Neural progenitor cell (in vitro differentiated cells): Measurements from ENCODE around the gene PARK7. TPM values are rescaled to one million over a fixed set of nuclear protein-coding genes. Genes with fewer than 3 reads are reported as not detected.

ENCODE experiments used
- DNase-seq: peaks from one replicate; pipeline ENCODE4 v3.0.0-alpha.2; 2016; ENCODE audit warnings: low spot score
- H2AFZ ChIP-seq: fragments of 200-600 bp; sonication (generic); replicated peaks from 2 replicates; pipeline ENCODE4 v1.6.1; 2016; ENCODE audit warnings: antibody characterized with exemption
- H3F3A ChIP-seq: fragments of 200-600 bp; sonication (generic); 2 replicates; pipeline ENCODE4 v1.6.1; 2016; ENCODE audit warnings: antibody characterized with exemption, low read depth
- H3K27ac ChIP-seq: fragments of 200-600 bp; sonication (generic); 2 replicates; pipeline ENCODE4 v1.5.1; 2016; ENCODE audit warnings: mild to moderate bottlenecking
- H3K27me3 ChIP-seq: fragments of 200-600 bp; sonication (generic); 2 replicates; pipeline ENCODE4 v1.6.1; 2016; ENCODE audit warnings: mild to moderate bottlenecking, moderate library complexity
- H3K36me3 ChIP-seq: fragments of 200-600 bp; sonication (generic); 2 replicates; pipeline ENCODE4 v1.5.1; 2016
- H3K4me1 ChIP-seq: fragments of 200-600 bp; sonication (generic); 2 replicates; pipeline ENCODE4 v1.6.1; 2016; ENCODE audit warnings: mixed run types
- H3K4me2 ChIP-seq: fragments of 200-600 bp; sonication (generic); 2 replicates; pipeline ENCODE4 v1.6.1; 2016
- H3K4me3 ChIP-seq: fragments of 200-600 bp; sonication (generic); 2 replicates; pipeline ENCODE4 v1.5.1; 2016
- H3K79me2 ChIP-seq: fragments of 200-600 bp; sonication (generic); 2 replicates; pipeline ENCODE4 v1.6.1; 2016; ENCODE audit warnings: low read depth
- H3K9ac ChIP-seq: fragments of 200-600 bp; sonication (generic); 2 replicates; pipeline ENCODE4 v1.6.1; 2016
- H3K9me3 ChIP-seq: fragments of 200-600 bp; sonication (generic); 2 replicates; pipeline ENCODE4 v1.5.1; 2016; ENCODE audit warnings: low read depth
- H4K20me1 ChIP-seq: fragments of 200-600 bp; sonication (generic); 2 replicates; pipeline ENCODE4 v1.6.1; 2016; ENCODE audit warnings: low read depth
- H3K27ac Mint-ChIP-seq: 3 replicates; pipeline ENCODE4 v1.8.0; 2021; ENCODE audit warnings: mixed read lengths
- H3K27me3 Mint-ChIP-seq: 2 replicates; pipeline ENCODE4 v1.8.0; 2022; ENCODE audit warnings: low read depth, mild to moderate bottlenecking, inconsistent platforms, moderate library complexity, mixed read lengths; ENCODE audit not compliant: insufficient read depth
- H3K36me3 Mint-ChIP-seq: 3 replicates; pipeline ENCODE4 v1.8.0; 2021; ENCODE audit warnings: mixed read lengths
- H3K4me1 Mint-ChIP-seq: 3 replicates; pipeline ENCODE4 v1.8.0; 2021; ENCODE audit warnings: mixed read lengths
- H3K4me3 Mint-ChIP-seq: 3 replicates; pipeline ENCODE4 v1.8.0; 2021; ENCODE audit warnings: mild to moderate bottlenecking, moderate library complexity, mixed read lengths
- H3K9me3 Mint-ChIP-seq: 3 replicates; pipeline ENCODE4 v1.8.0; 2020; ENCODE audit warnings: mixed read lengths
- EZH2 ChIP-seq: fragments of 200-600 bp; sonication (generic); IDR thresholded peaks from 2 replicates; pipeline ENCODE4 v1.6.1; 2017; ENCODE audit warnings: antibody characterized with exemption, mild to moderate bottlenecking, moderate library complexity
- EZH2phosphoT487 ChIP-seq: fragments of 200-600 bp; sonication (generic); IDR thresholded peaks from 2 replicates; pipeline ENCODE4 v1.6.1; 2017; ENCODE audit warnings: antibody characterized with exemption
- total RNA-seq: library from RNA; depleted of rRNA; stranded (reverse); fragments of >200 nt; gene quantifications from 2 replicates; pipeline ENCODE4 v1.2.3, GENCODE V29; 2015; ENCODE audit warnings: low replicate concordance
- TF ChIP-seq, protein P1 (sequence below): fragments of 200-600 bp; sonication (generic); IDR thresholded peaks from 2 replicates; pipeline ENCODE4 v1.5.1; 2017; ENCODE audit warnings: antibody characterized with exemption, mild to moderate bottlenecking

Gene PARK7
- total RNA-seq, 1 donor from 2014 or later, result 214 TPM

DNA sequence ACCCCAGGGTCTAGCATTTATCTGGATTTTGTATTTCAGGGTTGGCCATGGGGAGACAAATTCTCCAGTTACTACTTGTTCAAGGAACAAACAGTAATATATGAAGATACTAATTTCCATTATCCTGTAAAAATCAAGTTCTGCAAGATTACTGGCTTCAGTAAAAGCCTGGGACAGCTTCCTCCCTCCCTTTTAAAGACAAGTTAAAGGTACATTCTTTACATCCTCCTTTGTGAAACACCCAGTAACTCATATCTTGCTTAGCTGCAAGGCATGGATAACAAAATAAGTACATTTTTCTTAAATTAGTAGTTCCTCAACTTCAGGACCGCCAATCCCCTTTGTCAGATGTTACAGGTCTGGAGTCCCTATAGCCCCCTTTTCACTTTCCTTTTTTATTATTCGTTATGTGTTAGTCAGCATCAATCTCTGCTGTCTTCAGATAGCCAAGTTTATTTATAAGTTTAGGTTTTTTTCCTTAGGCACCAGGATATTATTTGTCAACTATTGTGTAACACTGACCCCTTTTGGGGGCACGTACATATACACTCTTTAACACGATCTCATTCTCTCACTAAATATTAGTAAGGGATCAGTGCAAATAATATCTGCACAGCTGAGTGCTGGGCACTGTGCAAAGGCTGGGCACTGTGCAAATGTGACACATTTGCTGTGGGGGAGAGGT, 54.8 kb downstream of the PARK7 start:
- Histone ChIP-seq H3K27me3 (no peaks in the 10 kb centered on the region), H3K4me3 (no peak overlapping the region), H3K27ac (no peak overlapping the region), H3K9me3 (no peaks in the 10 kb centered on the region), H3K9ac (no peak overlapping the region), H3K4me1 (peaks cover 59% of the 10 kb centered on the region), H3K4me2 (peak overlapping the region; percentile 83), H3K79me2 (peaks cover 80% of the 10 kb centered on the region), H4K20me1 (peaks cover 16% of the 10 kb centered on the region), H3K36me3 (peaks cover 6% of the 10 kb centered on the region), H2AFZ (no peak overlapping the region), H3F3A (peaks cover 31% of the 10 kb centered on the region)
- Mint-ChIP-seq H3K9me3 (no peaks in the 10 kb centered on the region), H3K36me3 (peaks cover 14% of the 10 kb centered on the region), H3K27ac (peak overlapping the region; percentile 47), H3K4me3 (peak overlapping the region; percentile 28), H3K4me1 (peaks cover 63% of the 10 kb centered on the region), H3K27me3 (no peaks in the 10 kb centered on the region)
- DNase-seq, result no peak
- TF ChIP-seq, protein P1, sequence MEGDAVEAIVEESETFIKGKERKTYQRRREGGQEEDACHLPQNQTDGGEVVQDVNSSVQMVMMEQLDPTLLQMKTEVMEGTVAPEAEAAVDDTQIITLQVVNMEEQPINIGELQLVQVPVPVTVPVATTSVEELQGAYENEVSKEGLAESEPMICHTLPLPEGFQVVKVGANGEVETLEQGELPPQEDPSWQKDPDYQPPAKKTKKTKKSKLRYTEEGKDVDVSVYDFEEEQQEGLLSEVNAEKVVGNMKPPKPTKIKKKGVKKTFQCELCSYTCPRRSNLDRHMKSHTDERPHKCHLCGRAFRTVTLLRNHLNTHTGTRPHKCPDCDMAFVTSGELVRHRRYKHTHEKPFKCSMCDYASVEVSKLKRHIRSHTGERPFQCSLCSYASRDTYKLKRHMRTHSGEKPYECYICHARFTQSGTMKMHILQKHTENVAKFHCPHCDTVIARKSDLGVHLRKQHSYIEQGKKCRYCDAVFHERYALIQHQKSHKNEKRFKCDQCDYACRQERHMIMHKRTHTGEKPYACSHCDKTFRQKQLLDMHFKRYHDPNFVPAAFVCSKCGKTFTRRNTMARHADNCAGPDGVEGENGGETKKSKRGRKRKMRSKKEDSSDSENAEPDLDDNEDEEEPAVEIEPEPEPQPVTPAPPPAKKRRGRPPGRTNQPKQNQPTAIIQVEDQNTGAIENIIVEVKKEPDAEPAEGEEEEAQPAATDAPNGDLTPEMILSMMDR, result peak; percentile 23
- TF ChIP-seq EZH2 (no peak), EZH2phosphoT487 (no peak)

DNA sequence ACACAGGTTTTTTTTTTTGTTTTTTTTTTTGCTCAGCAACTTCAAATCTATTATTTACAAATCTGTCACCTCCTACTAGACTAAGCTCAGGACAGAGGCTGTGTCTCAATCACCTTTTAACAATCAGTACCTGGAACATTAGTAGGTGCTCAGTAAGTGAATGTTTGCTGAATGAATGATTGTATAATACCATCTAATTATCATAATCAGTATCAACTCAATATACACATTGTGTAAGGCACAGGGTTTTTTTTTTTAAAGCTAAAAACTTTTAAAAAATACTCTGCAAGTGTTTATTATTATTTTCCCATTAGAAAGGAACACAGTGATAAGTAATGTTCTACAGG, 55.4 kb downstream of the PARK7 start:
- Mint-ChIP-seq H3K36me3 (peaks cover 14% of the 10 kb centered on the region), H3K4me1 (peaks cover 67% of the 10 kb centered on the region), H3K4me3 (peak overlapping the region; percentile 28), H3K9me3 (no peaks in the 10 kb centered on the region), H3K27ac (no peak overlapping the region), H3K27me3 (no peaks in the 10 kb centered on the region)
- H4K20me1 ChIP-seq, result peaks cover 21% of the 10 kb centered on the region
- no peak overlapping the region for H2AFZ ChIP-seq
- H3K4me2 ChIP-seq, result peak overlapping the region; percentile 83
- H3K9ac ChIP-seq, result no peak overlapping the region
- peaks cover 83% of the 10 kb centered on the region for H3K79me2 ChIP-seq
- H3K27ac ChIP-seq, result peak overlapping the region; percentile 78
- H3K27me3 ChIP-seq, result no peaks in the 10 kb centered on the region
- TF ChIP-seq EZH2 (no peak), EZH2phosphoT487 (no peak)
- TF ChIP-seq, protein P1, result no peak
- no peak for DNase-seq
- H3K36me3 ChIP-seq, result peaks cover 3% of the 10 kb centered on the region
- H3K4me3 ChIP-seq, result peak overlapping the region; percentile 38
- H3F3A ChIP-seq, result peaks cover 31% of the 10 kb centered on the region
- H3K9me3 ChIP-seq, result no peaks in the 10 kb centered on the region
- peaks cover 64% of the 10 kb centered on the region for H3K4me1 ChIP-seq

DNA sequence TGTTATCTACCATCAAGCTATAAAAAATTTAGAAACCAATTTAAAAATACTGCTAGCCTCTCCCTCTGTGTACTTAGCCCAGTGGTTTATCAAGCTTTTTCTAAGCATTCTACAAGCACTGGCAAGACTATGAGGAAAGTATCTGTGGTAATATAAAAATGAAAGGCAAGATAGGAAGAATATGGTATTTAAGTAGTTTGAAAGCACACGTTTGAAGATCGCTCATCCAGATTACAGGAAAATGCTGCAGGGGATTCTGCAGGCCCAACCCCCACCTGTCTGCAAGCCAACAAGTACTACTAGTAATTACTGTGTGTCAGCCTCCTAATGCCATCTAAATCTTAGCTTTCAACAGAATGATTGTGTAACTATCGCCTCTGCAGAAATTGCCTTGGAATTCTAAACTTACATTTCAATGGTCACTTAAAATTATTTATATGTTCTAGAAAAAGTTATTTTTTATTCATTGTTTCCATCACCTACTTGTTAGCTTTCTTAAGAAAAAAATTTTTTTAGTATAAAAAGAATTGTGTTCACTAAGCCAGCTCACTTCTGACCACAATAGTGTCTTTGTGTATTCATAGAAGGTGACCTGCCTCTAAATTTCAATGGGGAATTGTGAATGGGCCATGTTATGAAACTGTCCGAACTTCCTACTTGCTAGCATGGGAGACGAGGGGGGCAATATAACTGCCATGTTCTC, 56.1 kb downstream of the PARK7 start:
- Histone ChIP-seq H3K4me1 (peaks cover 72% of the 10 kb centered on the region), H3K9ac (no peak overlapping the region), H3K36me3 (no peaks in the 10 kb centered on the region), H3K9me3 (no peaks in the 10 kb centered on the region), H4K20me1 (peaks cover 28% of the 10 kb centered on the region), H3K4me3 (peak overlapping the region; percentile 38), H3F3A (peaks cover 31% of the 10 kb centered on the region), H3K79me2 (peaks cover 83% of the 10 kb centered on the region), H2AFZ (no peak overlapping the region), H3K27me3 (no peaks in the 10 kb centered on the region), H3K4me2 (peak overlapping the region; percentile 83), H3K27ac (peak overlapping the region; percentile 78)
- DNase-seq, result peak; percentile 48
- Mint-ChIP-seq H3K27ac (peak overlapping the region; percentile 98), H3K9me3 (no peaks in the 10 kb centered on the region), H3K4me3 (peak overlapping the region; percentile 68), H3K4me1 (peaks cover 73% of the 10 kb centered on the region), H3K27me3 (no peaks in the 10 kb centered on the region), H3K36me3 (peaks cover 14% of the 10 kb centered on the region)
- TF ChIP-seq EZH2phosphoT487, result no peak
- TF ChIP-seq, protein P1, result no peak
- TF ChIP-seq EZH2, result no peak
